WTC11 (cell line): ENCODE measurements around the gene RHOH. TPM values are rescaled to one million over a fixed set of nuclear protein-coding genes. Genes with fewer than 3 reads are reported as not detected.

Experiments used
- ATAC-seq: fragments of 200-7000 bp; cut with Tn5 transposase; 2 replicates; pipeline ENCODE4 v1.10.0; 2021; ENCODE audit warnings: mild to moderate bottlenecking, moderate library complexity
- CTCF ChIA-PET: fragments of 300-600 bp; sonication (Branson Sonifier 250); formaldehyde crosslinking; loops from one replicate; lab custom pipeline; 2021; ENCODE audit warnings: antibody characterized with exemption; lab: Charles Lee
- POLR2A ChIA-PET: fragments of 350-600 bp; sonication (Branson Sonifier 250); formaldehyde crosslinking; loops from one replicate; lab custom pipeline; 2021; ENCODE audit warnings: antibody characterized with exemption; lab: Charles Lee
- DNase-seq: peaks from one replicate; pipeline ENCODE4 v3.0.0; 2021; ENCODE audit warnings: low spot score
- H3K27ac Mint-ChIP-seq: 2 replicates; pipeline ENCODE4 v1.8.0; 2021; ENCODE audit warnings: mixed read lengths
- H3K27me3 Mint-ChIP-seq: 2 replicates; pipeline ENCODE4 v1.8.0; 2021; ENCODE audit warnings: low read depth, mild to moderate bottlenecking, moderate library complexity, mixed read lengths
- H3K36me3 Mint-ChIP-seq: 2 replicates; pipeline ENCODE4 v1.8.0; 2021; ENCODE audit warnings: mixed read lengths
- H3K4me1 Mint-ChIP-seq: 2 replicates; pipeline ENCODE4 v1.8.0; 2022; ENCODE audit warnings: mixed read lengths
- H3K4me3 Mint-ChIP-seq: 2 replicates; pipeline ENCODE4 v1.8.0; 2021; ENCODE audit warnings: mild to moderate bottlenecking, moderate library complexity, mixed read lengths
- H3K9me3 Mint-ChIP-seq: 2 replicates; pipeline ENCODE4 v1.8.0; 2021; ENCODE audit warnings: mixed read lengths
- AFF4 ChIP-seq: sonication (generic); formaldehyde crosslinking; IDR thresholded peaks from 2 replicates; pipeline ENCODE4 v1.8.1; 2023; ENCODE audit warnings: mild to moderate bottlenecking, missing genetic modification reagents, borderline replicate concordance
- ATF1 ChIP-seq: sonication (generic); formaldehyde crosslinking; IDR thresholded peaks from 2 replicates; pipeline ENCODE4 v1.8.1; 2023; ENCODE audit warnings: mild to moderate bottlenecking, moderate library complexity, missing genetic modification reagents
- CREB1 ChIP-seq: sonication (generic); formaldehyde crosslinking; IDR thresholded peaks from 2 replicates; pipeline ENCODE4 v1.8.0; 2023; ENCODE audit warnings: mild to moderate bottlenecking, missing genetic modification reagents
- CREM ChIP-seq: sonication (generic); formaldehyde crosslinking; IDR thresholded peaks from 2 replicates; pipeline ENCODE4 v1.8.1; 2022; ENCODE audit warnings: mild to moderate bottlenecking, missing genetic modification reagents, moderate library complexity
- E2F1 ChIP-seq: sonication (generic); formaldehyde crosslinking; IDR thresholded peaks from 2 replicates; pipeline ENCODE4 v1.8.0; 2022; ENCODE audit warnings: mild to moderate bottlenecking, missing genetic modification reagents
- FOXP1 ChIP-seq: sonication (generic); formaldehyde crosslinking; IDR thresholded peaks from 2 replicates; pipeline ENCODE4 v1.8.0; 2022; ENCODE audit warnings: missing genetic modification reagents, mild to moderate bottlenecking, moderate library complexity, borderline replicate concordance
- GABPB1 ChIP-seq: sonication (generic); formaldehyde crosslinking; IDR thresholded peaks from 2 replicates; pipeline ENCODE4 v1.8.1; 2023; ENCODE audit warnings: mild to moderate bottlenecking, missing genetic modification reagents
- GRHL2 ChIP-seq: fragments of 250-450 bp; sonication (Bioruptor Pico); IDR thresholded peaks from 2 replicates; pipeline ENCODE4 v1.8.0; 2022; ENCODE audit warnings: mild to moderate bottlenecking, moderate library complexity; ENCODE audit not compliant: insufficient replicate concordance, severe bottlenecking
- GTF2I ChIP-seq: fragments of 250-450 bp; sonication (Bioruptor Pico); conservative IDR thresholded peaks from 2 replicates; pipeline ENCODE4 v1.4.0; 2021; ENCODE audit warnings: mild to moderate bottlenecking
- HMGXB4 ChIP-seq: sonication (generic); formaldehyde crosslinking; IDR thresholded peaks from 2 replicates; pipeline ENCODE4 v1.8.1; 2023; ENCODE audit warnings: mild to moderate bottlenecking, moderate library complexity, missing genetic modification reagents
- JAZF1 ChIP-seq: fragments of 250-450 bp; sonication (Bioruptor Pico); IDR thresholded peaks from 2 replicates; pipeline ENCODE4 v1.9.0; 2021; ENCODE audit warnings: moderate library complexity, mild to moderate bottlenecking, inconsistent platforms
- KAT7 ChIP-seq: sonication (generic); formaldehyde crosslinking; IDR thresholded peaks from 2 replicates; pipeline ENCODE4 v1.8.1; 2023; ENCODE audit warnings: missing genetic modification reagents, mild to moderate bottlenecking, borderline replicate concordance
- MXD4 ChIP-seq: fragments of 250-450 bp; sonication (Bioruptor Pico); IDR thresholded peaks from 2 replicates; pipeline ENCODE4 v1.8.0; 2021; ENCODE audit warnings: mild to moderate bottlenecking, moderate library complexity, borderline replicate concordance
- NR2C2 ChIP-seq: sonication (generic); formaldehyde crosslinking; IDR thresholded peaks from 2 replicates; pipeline ENCODE4 v1.8.0; 2022; ENCODE audit warnings: mild to moderate bottlenecking, missing genetic modification reagents
- PRDM15 ChIP-seq: sonication (generic); formaldehyde crosslinking; IDR thresholded peaks from 2 replicates; pipeline ENCODE4 v1.8.0; 2022; ENCODE audit warnings: missing genetic modification reagents
- PRRX2 ChIP-seq: fragments of 250-450 bp; sonication (Bioruptor Pico); IDR thresholded peaks from 2 replicates; pipeline ENCODE4 v1.8.0; 2021; ENCODE audit warnings: mild to moderate bottlenecking
- RORB ChIP-seq: fragments of 250-450 bp; sonication (Bioruptor Pico); IDR thresholded peaks from 2 replicates; pipeline ENCODE4 v1.9.0; 2021; ENCODE audit warnings: mild to moderate bottlenecking
- SMAD3 ChIP-seq: sonication (generic); formaldehyde crosslinking; IDR thresholded peaks from 2 replicates; pipeline ENCODE4 v1.8.0; 2022; ENCODE audit warnings: missing genetic modification reagents, mild to moderate bottlenecking, borderline replicate concordance
- ZNF121 ChIP-seq: sonication (generic); formaldehyde crosslinking; IDR thresholded peaks from 2 replicates; pipeline ENCODE4 v1.8.0; 2023; ENCODE audit warnings: missing genetic modification reagents
- ZNF423 ChIP-seq: fragments of 250-450 bp; sonication (Bioruptor Pico); IDR thresholded peaks from 2 replicates; pipeline ENCODE4 v2.1.2; 2022; ENCODE audit warnings: mild to moderate bottlenecking, moderate library complexity
- ZNF512 ChIP-seq: sonication (generic); formaldehyde crosslinking; IDR thresholded peaks from 2 replicates; pipeline ENCODE4 v1.8.1; 2022; ENCODE audit warnings: missing genetic modification reagents, borderline replicate concordance
- total RNA-seq: library from RNA; stranded (reverse); gene quantifications from 3 replicates; pipeline ENCODE4 v1.2.3, GENCODE V29; 2021

Gene RHOH
- total RNA-seq, 1 experiment from 2014 or later = 8.7 TPM

DNA sequence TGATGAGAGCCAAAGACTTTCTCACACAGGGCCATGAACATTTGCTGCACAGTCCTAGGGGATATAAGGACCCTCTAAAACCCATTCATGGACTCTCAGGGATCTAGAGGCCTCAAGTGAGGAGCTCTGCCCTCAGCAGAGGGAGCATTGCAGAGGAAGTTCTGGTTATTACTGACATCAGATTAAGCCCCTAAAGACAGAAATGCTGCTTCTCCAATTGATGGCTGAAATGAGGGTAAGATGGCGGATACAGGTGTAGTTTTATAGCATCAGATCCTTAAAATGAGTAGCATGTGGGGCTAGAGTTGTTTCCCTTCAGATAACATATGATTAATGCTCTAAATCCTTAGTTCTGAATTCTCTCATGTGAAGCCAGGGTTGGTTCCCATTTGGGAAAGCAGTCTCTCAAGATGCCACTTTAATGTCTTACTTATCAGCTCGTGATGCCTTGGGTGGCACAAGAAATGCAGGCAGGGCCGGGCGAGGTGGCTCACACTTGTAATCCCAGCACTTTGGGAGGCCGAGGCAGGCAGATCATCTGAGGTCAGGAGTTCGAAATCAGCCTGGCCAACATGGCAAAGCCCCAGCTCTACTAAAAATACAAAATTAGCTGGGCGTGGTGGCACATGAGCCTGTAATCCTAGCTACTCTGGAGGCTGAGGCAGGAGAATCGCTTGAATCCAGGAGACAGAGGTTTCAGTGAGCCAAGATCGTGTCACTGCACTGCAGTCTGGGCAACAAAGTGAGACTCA is 7.9 kb downstream of the RHOH start (continued):
- TF ChIP-seq AFF4 (CRISPR knock-in tag) = no peak
- no peak for TF ChIP-seq GRHL2 (CRISPR knock-in tag)
- no peak for TF ChIP-seq GABPB1 (CRISPR knock-in tag)
- no peak for TF ChIP-seq JAZF1
- TF ChIP-seq KAT7 = no peak
- TF ChIP-seq ZNF512 (CRISPR knock-in tag) = no peak
- TF ChIP-seq SMAD3 = no peak
- TF ChIP-seq, all 79 proteins: peak for 0

- ATAC-seq (no peak), DNase-seq (no peak)
- Mint-ChIP-seq H3K4me1 (peaks cover 28% of the 10 kb centered on the region), H3K36me3 (no peaks in the 10 kb centered on the region), H3K9me3 (no peaks in the 10 kb centered on the region), H3K27ac (0 out of 2 replicates have a peak overlapping the region, but pooled peaks have one; percentile 11), H3K27me3 (no peaks in the 10 kb centered on the region), H3K4me3 (no peak overlapping the region)
- POLR2A ChIA-PET = no interaction called here
- CTCF ChIA-PET = interaction anchor here (0.6 to 2.4 kb wide), 3 partner anchors 24 to 985 kb away, joined by 3 to 5 read pairs (median 4); no protein-coding TSS in a partner anchor
- TF ChIP-seq CREB1 (CRISPR knock-in tag) = no peak
- no peak for TF ChIP-seq E2F1 (CRISPR knock-in tag)
- TF ChIP-seq ZNF121 = no peak
- TF ChIP-seq RORB (CRISPR knock-in tag) = no peak
- TF ChIP-seq GTF2I (CRISPR knock-in tag) = no peak
- TF ChIP-seq ATF1 (CRISPR knock-in tag) = no peak
- TF ChIP-seq FOXP1 (CRISPR knock-in tag) = no peak
- TF ChIP-seq PRRX2 = no peak
- no peak for TF ChIP-seq NR2C2 (CRISPR knock-in tag)
These were observed 8.7 kb downstream of the RHOH start for GRCh38 chr4:40205259-40206198.

DNA sequence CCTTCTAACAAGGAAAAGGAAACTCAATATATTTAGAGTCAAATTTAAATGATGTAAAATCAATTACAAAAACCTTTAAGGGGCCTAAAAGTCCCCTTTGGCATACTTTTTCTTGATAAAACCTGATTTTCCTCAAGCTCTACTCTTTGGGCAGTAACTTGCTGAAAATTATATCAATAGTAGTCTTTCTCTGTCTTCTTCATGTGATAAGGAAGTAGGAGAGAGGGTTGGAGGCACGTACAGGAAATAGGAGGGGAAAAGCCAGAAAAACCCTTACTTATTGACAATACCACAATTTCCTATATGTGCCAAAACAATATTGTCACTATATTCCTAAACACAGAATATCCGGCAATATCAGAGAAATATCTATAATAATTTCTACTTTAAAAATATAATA is 9.6 kb downstream of the RHOH start:
- no peaks in the 10 kb centered on the region for H3K36me3 Mint-ChIP-seq
- no peak for ATAC-seq
- POLR2A ChIA-PET = no interaction called here
- no peaks in the 10 kb centered on the region for H3K9me3 Mint-ChIP-seq
- DNase-seq = no peak
- no peak overlapping the region for H3K4me3 Mint-ChIP-seq
- H3K4me1 Mint-ChIP-seq = peaks cover 22% of the 10 kb centered on the region
- no peak overlapping the region for H3K27ac Mint-ChIP-seq
- no peaks in the 10 kb centered on the region for H3K27me3 Mint-ChIP-seq
- CTCF ChIA-PET = interaction anchor here (0.6 to 1.6 kb wide), 2 partner anchors 23 to 984 kb away, joined by 3 to 4 read pairs; no protein-coding TSS in a partner anchor
- TF ChIP-seq ZNF423 (CRISPR knock-in tag) = no peak
- no peak for TF ChIP-seq CREM (CRISPR knock-in tag)
- TF ChIP-seq HMGXB4 (CRISPR knock-in tag) = no peak
- no peak for TF ChIP-seq PRDM15 (CRISPR knock-in tag)
- TF ChIP-seq MXD4 (CRISPR knock-in tag) = no peak
